OCI-LY1 (cell line): ENCODE measurements around the gene FAM53B.
"Not testable (repeated sequence)": the region's sequence is repeated elsewhere in the genome, so short reads cannot be mapped to it uniquely, and the experiment has no call there.

ENCODE experiments used
- H2AFZ ChIP-seq: fragments of 200-600 bp; sonication (generic), shearing (Covaris generic); 2 replicates; pipeline ENCODE4 v1.6.0; 2014; ENCODE audit warnings: antibody characterized with exemption, mild to moderate bottlenecking, low read length
- H3F3A ChIP-seq: fragments of 200-600 bp; sonication (generic), shearing (Covaris generic); 2 replicates; pipeline ENCODE4 v1.6.0; 2014; ENCODE audit warnings: mild to moderate bottlenecking, antibody characterized with exemption, low read length, moderate library complexity; ENCODE audit not compliant: insufficient read depth
- H3K27ac ChIP-seq: fragments of 200-600 bp; sonication (generic); 2 replicates; pipeline ENCODE4 v1.5.1; 2014; ENCODE audit warnings: low read length, mixed run types, mild to moderate bottlenecking, low read depth; ENCODE audit not compliant: poor library complexity, severe bottlenecking
- H3K27me3 ChIP-seq: fragments of 200-600 bp; sonication (generic); 2 replicates; pipeline ENCODE4 v1.6.0; 2014; ENCODE audit warnings: antibody characterized with exemption, mild to moderate bottlenecking, low read length, moderate library complexity; ENCODE audit not compliant: insufficient read depth
- H3K36me3 ChIP-seq: fragments of 200-600 bp; sonication (generic); 2 replicates; pipeline ENCODE4 v1.6.1; 2014; ENCODE audit warnings: mild to moderate bottlenecking, antibody characterized with exemption, low read length, moderate library complexity, mixed read lengths; ENCODE audit not compliant: insufficient read depth
- H3K4me1 ChIP-seq: fragments of 200-600 bp; sonication (generic); 2 replicates; pipeline ENCODE4 v1.5.1; 2014; ENCODE audit warnings: mild to moderate bottlenecking, low read length, moderate library complexity; ENCODE audit not compliant: insufficient read depth, severe bottlenecking
- H3K4me2 ChIP-seq: fragments of 200-600 bp; sonication (generic), shearing (Covaris generic); 2 replicates; pipeline ENCODE4 v1.6.1; 2014; ENCODE audit warnings: low read length
- H3K4me3 ChIP-seq: fragments of 200-600 bp; sonication (generic); 2 replicates; pipeline ENCODE4 v1.5.1; 2014; ENCODE audit warnings: low read length, low read depth, mild to moderate bottlenecking, mixed read lengths; ENCODE audit not compliant: poor library complexity, severe bottlenecking
- H3K79me2 ChIP-seq: fragments of 200-600 bp; shearing (Covaris generic); 2 replicates; pipeline ENCODE4 v1.6.1; 2016; ENCODE audit warnings: mixed run types, low read length, mixed read lengths; ENCODE audit not compliant: insufficient read depth
- H3K9ac ChIP-seq: fragments of 200-600 bp; sonication (generic), shearing (Covaris generic); 2 replicates; pipeline ENCODE4 v1.6.1; 2014; ENCODE audit warnings: mild to moderate bottlenecking, low read length, mixed read lengths
- H3K9me2 ChIP-seq: fragments of 200-600 bp; sonication (generic), shearing (Covaris generic); 2 replicates; pipeline ENCODE4 v1.6.1; 2014; ENCODE audit warnings: low read depth, mild to moderate bottlenecking, low read length, mixed read lengths
- H3K9me3 ChIP-seq: fragments of 200-600 bp; shearing (Covaris generic); 2 replicates; pipeline ENCODE4 v1.6.1; 2014; ENCODE audit warnings: low read length, mixed read lengths
- H4K20me1 ChIP-seq: fragments of 200-600 bp; sonication (generic), shearing (Covaris generic); 2 replicates; pipeline ENCODE4 v1.6.0; 2016; ENCODE audit warnings: mild to moderate bottlenecking, low read length; ENCODE audit not compliant: insufficient read depth
- CTCF ChIP-seq: fragments of 200-600 bp; sonication (generic), shearing (Covaris generic); IDR thresholded peaks from 2 replicates; pipeline ENCODE4 v1.5.1; 2017; ENCODE audit warnings: mild to moderate bottlenecking, antibody characterized with exemption, low read length, moderate library complexity, mixed read lengths
- EZH2 ChIP-seq: fragments of 200-600 bp; sonication (generic), shearing (Covaris generic); IDR thresholded peaks from 2 replicates; pipeline ENCODE4 v1.8.0; 2017; ENCODE audit warnings: borderline replicate concordance, mixed run types, mild to moderate bottlenecking, antibody characterized with exemption, low read length, moderate library complexity, mixed read lengths

FAM53B gene

GRCh38 chr10:124744102-124745050 lies at the start of gene FAM53B:
TSS of gene FAM53B (minus strand) at chr10:124744378. CDS start at chr10:124706713, 37,665 bp downstream.
- H3K9me2 ChIP-seq: no peaks in the 10 kb centered on the region
- H3K79me2 ChIP-seq: peaks cover 16% of the 10 kb centered on the region
- no peaks in the 10 kb centered on the region for H4K20me1 ChIP-seq
- no peaks in the 10 kb centered on the region for H3K27me3 ChIP-seq
- no peaks in the 10 kb centered on the region; the same call in 1 of the 2 replicates for H3F3A ChIP-seq
- no peak for TF ChIP-seq EZH2
- TF ChIP-seq CTCF: no peak
- H3K4me3 ChIP-seq: peak within 1 kb of the TSS; percentile 89
- peak within 1 kb of the TSS; percentile 86 for H3K27ac ChIP-seq
- peak within 1 kb of the TSS; percentile 76 for H3K4me2 ChIP-seq
- H3K9me3 ChIP-seq: no peaks in the 10 kb centered on the region
- H3K9ac ChIP-seq: peak within 1 kb of the TSS; percentile 84
- H3K36me3 ChIP-seq: peaks cover 10% of the 10 kb centered on the region; the same call in 1 of the 2 replicates
- H2AFZ ChIP-seq: no peak within 1 kb of the TSS
- peaks cover 45% of the 10 kb centered on the region for H3K4me1 ChIP-seq

GRCh38 chr10:124792998-124793352 lies 48.8 kb upstream of the FAM53B start:
- no peak overlapping the region for H3K9ac ChIP-seq
- H3K79me2 ChIP-seq: no peaks in the 10 kb centered on the region
- H4K20me1 ChIP-seq: no peaks in the 10 kb centered on the region
- H3K9me2 ChIP-seq: no peaks in the 10 kb centered on the region
- no peaks in the 10 kb centered on the region for H3K27me3 ChIP-seq
- TF ChIP-seq CTCF (no peak), EZH2 (no peak)
- peak overlapping the region; percentile 75; the same call in 1 of the 2 replicates for H3K4me2 ChIP-seq
- no peak overlapping the region for H2AFZ ChIP-seq
- no peak overlapping the region for H3K27ac ChIP-seq
- H3K4me1 ChIP-seq: peaks cover 17% of the 10 kb centered on the region
- no peaks in the 10 kb centered on the region for H3K9me3 ChIP-seq
- H3F3A ChIP-seq: no peaks in the 10 kb centered on the region; the same call in 1 of the 2 replicates
- peaks cover 4% of the 10 kb centered on the region for H3K36me3 ChIP-seq
- H3K4me3 ChIP-seq: peak overlapping the region; percentile 73

GRCh38 chr10:124791547-124792348 lies 47.6 kb upstream of the FAM53B start, which contains the start of gene EEF1AKMT2:
TSS of gene EEF1AKMT2 (minus strand) at chr10:124791887. CDS start at chr10:124791833, 54 bp downstream.
- TF ChIP-seq CTCF: no peak; the same call in 1 of the 2 replicates
- no peak for TF ChIP-seq EZH2

GRCh38 chr10:124782900-124783299 lies 38.7 kb upstream of the FAM53B start:
- H3K4me2 ChIP-seq, H3K9ac ChIP-seq, H3K4me1 ChIP-seq, H2AFZ ChIP-seq, H4K20me1 ChIP-seq, H3F3A ChIP-seq, H3K27ac ChIP-seq, H3K27me3 ChIP-seq, H3K4me3 ChIP-seq, H3K9me2 ChIP-seq, H3K9me3 ChIP-seq, H3K79me2 ChIP-seq: not testable (repeated sequence)
- peaks cover 43% of the 10 kb centered on the region for H3K36me3 ChIP-seq

More at GRCh38 chr10:124791547-124792348, 47.6 kb upstream of the FAM53B start, which contains the start of gene EEF1AKMT2:
- H3K4me3 ChIP-seq: peak within 1 kb of the TSS; percentile 73
- peaks cover 17% of the 10 kb centered on the region for H3K4me1 ChIP-seq
- no peaks in the 10 kb centered on the region for H3K27me3 ChIP-seq
- H3K36me3 ChIP-seq: peaks cover 14% of the 10 kb centered on the region
- H4K20me1 ChIP-seq: no peaks in the 10 kb centered on the region
- no peaks in the 10 kb centered on the region for H3K79me2 ChIP-seq
- H3K4me2 ChIP-seq: peak within 1 kb of the TSS; percentile 75
- H3K9me2 ChIP-seq: no peaks in the 10 kb centered on the region
- H2AFZ ChIP-seq: peak within 1 kb of the TSS; percentile 20
- H3F3A ChIP-seq: no peaks in the 10 kb centered on the region; the same call in 1 of the 2 replicates
- H3K9me3 ChIP-seq: no peaks in the 10 kb centered on the region
- H3K27ac ChIP-seq: peak within 1 kb of the TSS; percentile 32
- H3K9ac ChIP-seq: peak within 1 kb of the TSS; percentile 85
